ENCODE results near the gene NUDT4.
"Not testable (repeated sequence)": the region's sequence is repeated elsewhere in the genome, so short reads cannot be mapped to it uniquely, and the experiment has no call there.

The NUDT4 gene

DNA sequence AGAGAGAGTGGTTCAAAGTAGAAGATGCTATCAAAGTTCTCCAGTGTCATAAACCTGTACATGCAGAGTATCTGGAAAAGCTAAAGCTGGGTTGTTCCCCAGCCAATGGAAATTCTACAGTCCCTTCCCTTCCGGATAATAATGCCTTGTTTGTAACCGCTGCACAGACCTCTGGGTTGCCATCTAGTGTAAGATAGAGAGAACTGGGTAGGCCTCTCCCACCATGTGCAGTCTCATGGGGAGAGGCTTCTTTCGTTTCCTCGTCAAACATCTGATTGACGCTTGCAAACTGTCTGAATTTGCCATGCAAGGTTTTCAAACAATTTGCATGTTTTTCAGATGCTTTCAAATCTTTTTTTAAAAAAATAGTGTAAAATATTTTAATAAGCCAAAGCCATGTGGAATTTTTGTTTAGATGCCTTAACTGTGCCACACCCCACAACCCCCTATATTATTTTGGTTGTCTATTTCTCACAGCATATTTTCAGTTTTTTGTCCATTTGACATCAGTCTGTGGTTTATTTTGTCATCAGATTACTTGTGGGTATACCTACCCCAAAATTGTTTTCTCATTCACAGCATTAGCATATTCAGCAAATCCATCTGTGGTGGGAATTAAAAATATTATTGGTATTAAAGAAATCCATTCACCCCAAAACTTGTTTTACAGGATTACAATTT lies 21.6 kb downstream of the NUDT4 start:
- DNase-seq: not testable (repeated sequence)

DNA sequence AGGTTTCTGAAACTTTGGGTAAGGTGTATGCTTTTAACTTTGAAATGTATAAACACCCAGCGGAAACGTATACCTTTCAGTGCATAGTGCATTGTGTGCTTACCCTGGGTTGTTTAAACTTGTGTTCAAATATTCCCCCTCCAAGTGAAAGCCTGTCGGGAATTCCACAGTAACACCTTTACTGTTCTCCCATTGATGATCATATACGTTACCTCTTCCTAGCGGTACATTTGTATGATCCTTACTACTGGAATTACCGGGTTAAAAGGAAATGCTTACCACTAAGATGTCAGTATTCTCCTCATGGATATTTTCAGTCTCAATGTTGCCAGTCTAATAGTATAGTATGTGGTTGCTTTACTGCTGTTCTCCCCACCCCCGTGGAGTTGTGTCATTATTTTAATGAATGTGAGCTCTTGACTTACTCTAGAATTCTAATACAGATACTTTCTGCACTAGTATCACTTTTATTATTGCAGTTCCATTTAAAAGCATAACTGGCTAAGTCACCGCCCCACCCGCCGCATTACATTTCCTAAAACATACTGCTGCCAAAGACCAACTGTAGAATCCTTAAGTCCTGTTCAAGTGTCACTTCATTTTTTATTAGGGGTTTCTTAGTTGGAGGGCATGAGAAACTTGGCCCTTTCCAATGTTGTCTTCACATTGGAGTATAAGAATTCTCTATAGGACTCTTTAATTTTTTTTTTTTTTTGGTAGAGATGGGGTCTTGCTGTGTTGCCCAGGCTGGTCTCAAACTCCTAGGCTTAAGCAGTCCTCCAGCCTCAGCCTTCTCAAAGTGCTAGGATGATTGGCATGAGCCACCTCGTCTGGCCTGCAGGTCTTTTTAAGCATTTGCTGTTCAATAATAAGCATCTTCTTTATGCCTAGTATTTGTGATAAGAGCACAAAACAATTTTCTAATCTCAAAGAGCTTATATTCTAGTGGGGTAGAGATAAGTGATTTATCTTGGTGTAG lies 24.9 kb downstream of the NUDT4 start:
- DNase-seq: no peak

DNA sequence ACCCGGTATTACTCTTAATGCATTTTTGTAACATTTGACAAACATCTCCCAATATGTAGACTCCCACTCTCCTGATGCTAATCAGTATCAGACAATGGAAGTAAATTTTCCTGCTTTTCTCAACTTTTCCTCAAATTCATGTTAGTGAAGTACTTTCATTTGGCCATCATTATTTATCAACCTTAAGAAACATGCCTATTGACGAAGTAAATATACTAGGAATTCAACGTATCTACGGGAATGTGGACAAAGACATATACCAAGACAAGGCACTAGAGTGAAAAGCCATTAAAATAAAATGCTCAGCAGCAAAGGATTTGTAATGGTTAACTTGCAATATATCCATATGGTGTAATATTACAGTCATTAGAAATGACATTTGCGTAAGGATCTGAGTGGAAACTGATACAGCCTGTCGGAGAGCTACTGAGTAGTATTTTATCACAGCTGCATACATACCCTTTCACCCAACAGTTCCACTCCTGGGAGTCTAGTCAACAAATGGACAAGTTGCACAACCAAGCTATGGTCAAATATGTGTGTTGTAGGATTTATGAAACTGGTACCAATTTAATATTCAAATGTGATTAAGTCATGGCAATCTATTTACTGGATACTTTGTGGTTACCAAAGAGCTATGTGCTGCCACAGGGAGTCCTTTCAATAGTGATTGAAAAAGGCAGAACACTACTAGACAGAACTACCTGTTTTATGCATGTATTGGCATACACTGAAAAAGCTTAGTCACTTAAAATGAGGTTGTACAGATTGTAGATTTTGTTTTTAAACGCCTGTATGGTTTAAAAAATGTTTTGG lies 26.5 kb downstream of the NUDT4 start:
- no peak for DNase-seq

DNA sequence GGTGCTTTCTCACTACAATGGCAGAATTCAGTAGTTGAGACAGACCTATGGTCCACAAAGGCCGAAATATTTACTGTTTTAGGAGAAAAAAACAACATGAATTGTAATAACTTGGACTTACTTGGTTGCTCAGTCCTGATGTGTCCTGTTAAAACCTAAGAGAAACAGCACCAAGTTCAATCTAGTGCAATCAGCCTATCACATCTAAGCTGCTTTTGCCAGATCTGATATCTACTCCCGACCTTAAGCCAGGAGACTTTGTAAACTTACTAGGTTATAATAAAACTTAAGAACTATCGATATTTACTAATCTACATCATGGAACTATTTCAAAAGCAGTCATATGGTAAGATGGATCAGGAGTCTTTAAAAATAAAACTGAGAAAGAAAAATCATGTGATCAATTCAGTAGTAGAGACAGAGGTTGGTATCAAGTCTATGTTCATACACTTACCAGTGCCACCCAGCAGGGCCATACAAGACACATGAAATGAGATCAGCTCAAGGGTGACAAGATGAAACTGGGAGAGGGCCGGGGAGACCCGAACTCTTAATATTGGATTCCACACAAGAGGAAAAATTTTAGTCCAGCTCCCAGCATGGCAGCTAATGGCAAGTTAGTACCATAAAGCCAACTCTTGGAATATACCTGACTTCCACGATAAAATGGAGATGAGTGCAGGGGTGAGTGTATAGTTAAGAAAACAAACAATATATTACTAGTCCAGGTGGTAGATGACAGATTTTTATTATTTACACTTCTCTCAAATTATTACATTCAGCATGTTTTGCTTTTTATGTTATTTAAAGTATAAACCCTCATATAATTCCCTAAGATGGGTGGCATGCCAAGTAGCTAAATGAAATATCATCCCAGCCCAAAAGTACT lies 27.5 kb downstream of the NUDT4 start:
- no peak for DNase-seq

DNA sequence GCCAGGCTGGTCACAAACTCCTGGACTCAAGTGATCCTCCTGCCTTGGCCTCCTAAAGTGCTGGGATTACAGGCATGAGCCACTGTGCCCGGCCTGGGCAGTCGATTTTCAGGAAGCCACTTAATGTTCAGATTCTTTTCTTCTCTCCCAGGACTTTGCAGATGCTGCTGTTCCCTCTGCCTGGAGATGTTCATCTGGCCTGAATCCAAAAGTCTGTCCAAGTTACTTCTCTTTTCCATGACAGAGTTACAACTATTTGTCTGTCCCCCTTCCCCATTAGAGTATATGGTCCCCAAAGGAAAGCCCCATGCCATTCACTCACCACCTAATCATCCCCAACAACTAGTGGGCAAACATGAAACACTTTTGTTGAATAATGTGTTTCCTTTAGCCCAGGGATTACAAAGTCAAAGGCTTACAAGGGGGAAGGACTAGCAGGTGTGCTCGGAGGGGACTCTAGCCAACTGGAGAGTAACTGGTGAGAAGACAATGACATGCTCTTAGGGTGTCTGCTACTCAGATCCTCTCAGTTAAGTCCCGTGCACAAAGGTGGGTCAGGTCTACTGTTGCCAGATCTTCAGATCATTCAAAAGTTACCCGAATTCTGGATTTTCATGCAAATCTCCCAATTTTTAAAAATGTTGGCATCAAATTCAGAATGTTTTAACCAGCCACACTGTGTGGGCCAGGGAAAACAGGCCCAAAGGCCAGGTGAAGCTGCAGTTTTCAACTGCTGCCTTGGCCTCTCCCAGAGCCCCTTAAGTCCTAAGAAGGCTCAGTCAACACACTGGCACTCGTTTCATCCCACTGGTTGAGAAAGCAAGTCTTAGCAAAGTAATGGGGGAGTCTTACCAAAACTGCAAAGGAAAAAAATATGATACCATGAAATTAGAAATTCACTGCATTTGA lies 29.6 kb downstream of the NUDT4 start:
- no peak for DNase-seq

DNA sequence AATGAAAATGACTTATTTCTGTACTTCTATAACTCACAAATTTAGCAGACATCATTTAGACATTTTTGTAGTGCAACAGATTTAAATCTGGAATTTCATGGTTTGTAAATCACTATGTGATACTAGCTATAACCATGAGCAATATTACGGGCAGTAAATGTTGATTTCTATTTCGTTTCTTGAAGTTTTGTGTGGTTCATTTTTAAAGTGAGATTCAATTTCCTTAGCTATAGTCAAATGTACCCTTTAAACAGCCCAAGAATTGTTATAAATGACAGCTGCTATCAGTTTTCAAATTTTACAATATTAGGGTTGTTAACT lies 30.2 kb downstream of the NUDT4 start:
- no peak for DNase-seq

DNA sequence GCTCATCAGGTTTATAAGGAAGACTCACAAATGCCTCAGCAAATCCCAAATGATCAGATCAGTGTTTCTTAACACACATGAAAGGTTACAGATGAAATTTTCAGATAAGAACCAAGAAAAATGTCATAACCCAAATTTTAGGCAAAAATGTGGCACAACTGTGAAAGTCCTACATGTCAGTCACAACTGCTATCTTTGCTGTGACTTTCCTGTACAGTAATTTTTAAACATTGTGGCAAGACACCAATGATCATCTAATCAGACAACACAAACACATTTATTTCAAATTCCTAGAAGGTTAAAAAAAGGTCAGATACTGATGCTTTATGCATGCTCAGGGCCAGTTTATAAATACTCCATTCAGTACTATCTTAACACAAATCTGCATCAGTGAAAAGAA lies 31.1 kb downstream of the NUDT4 start:
- DNase-seq: no peak

DNA sequence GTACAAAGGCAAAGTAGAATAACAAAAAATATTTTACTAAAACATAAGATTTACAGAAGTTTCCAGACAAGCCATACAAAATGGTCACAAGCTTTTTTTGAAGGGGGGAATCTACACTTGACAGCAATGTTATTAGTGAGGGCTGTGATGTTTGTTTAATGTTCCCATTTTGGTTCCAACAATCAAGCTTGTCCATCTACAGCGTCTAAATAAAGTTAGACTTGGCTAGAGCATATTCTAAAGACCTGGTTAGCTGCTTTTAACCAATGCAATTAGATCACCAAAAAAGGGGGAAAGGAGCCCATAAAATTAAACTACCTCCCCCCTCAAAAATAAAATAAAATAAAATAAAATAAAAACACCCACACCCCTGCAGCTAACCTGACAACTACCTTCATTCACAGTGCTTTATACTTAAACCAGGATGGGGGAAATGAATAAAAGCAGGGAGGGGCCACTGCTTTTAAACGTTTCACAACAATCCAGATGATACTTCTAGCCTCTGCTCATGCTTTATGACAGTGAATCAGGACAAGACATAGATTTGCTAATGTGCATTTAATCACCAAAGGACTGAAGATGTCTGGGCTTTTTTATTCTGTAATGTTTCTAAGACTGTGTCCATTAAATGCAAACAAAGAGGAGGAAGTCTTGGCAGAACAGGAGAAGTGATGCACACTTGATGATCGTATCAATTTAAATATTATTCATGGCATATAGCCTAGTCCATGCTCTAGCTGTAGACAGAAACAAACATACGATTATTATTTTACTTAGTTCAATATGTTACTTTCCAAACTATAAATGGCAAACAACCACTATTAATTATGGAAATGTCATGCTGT lies 31.8 kb downstream of the NUDT4 start:
- not testable (repeated sequence) for DNase-seq

DNA sequence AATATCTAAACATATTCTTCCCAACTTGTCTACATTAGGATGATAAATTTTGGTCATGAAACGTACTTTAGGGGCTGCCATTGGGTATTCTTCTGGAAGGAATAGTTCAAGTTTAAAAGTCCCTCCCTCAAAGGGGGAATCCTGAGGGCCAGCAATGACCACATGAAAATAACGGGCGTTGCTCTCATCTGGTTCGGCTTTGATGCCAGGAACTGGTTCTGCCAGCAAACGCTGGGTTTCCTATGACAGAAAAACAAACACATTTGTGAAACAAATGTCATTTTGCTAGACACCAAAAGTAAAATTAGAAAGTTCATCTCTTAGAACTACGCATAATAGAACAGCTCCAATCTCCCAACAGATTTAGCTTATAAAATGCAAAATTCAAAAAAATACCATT lies 33.3 kb downstream of the NUDT4 start:
- not testable (repeated sequence) for DNase-seq

DNA sequence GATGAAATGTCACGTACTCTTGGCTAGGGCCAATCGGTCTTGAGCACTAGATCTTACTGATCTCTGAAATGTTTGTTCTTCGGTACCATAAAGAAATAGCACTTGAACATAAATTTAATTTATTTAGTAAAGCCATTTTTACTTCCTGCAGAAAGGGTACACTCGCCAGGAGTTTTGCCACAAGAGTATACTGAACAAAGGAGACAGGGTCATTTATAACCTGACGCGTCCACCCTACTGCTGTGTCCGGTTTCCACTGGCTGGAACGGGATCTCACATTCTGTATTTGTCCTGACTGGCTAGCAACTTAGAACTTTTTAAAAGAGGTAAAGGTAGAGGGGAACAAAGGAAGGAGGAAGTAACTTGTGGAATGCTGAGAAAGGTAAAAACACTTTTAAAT lies 34.7 kb downstream of the NUDT4 start:
- not testable (repeated sequence) for DNase-seq

DNA sequence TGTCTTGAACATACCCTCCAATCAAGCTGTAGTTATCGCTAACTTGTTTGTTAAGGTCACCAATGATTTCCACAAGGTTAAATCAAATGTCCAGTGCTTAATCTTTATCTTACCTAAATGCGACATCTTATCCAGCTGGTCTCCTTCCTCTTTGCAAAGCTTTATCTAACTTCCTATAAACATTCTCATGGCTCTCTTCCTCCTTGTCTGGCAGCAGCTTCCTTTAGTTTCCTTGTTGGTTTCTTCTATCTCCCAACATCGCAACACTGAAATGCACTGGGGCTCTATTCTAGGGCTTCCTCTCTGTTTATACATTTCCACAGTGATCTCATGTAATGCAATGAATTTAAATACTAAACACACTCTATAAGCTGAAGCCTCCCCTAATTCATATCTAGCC lies 35.3 kb downstream of the NUDT4 start:
- no peak for DNase-seq

DNA sequence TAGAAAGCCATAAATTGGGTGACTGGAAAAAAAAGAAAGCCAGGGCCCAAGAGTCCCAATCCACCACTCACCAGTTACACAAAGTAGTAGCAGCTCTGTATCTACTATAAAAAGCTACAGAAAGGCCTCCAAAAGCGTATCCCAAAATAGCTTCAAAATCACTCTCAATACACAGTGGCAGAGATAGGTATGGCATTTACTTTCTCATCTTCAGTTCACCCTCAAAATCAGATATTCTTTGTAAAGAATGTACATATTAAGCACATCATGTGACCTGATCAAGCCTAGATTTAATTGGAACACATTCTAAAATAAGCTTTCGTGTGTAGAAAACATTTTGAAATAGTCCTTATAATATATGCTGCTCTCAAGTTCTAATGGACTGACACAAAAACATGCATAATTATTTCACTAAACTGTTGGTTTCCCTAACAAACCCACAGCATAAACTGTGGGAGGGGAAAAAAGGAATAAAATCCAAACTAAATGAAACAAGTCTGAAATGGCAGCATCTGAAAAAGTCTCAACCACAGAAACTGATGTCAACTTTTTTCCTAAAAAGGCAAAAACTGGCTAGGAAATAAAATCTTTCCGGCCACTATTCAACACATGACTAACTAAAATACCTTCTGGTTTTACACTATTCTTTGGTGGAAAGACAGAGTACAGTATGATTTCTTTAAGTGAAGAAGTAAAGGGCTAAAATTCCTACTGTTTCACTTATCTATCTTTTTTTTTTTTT lies 38.2 kb downstream of the NUDT4 start:
- DNase-seq: no peak

DNA sequence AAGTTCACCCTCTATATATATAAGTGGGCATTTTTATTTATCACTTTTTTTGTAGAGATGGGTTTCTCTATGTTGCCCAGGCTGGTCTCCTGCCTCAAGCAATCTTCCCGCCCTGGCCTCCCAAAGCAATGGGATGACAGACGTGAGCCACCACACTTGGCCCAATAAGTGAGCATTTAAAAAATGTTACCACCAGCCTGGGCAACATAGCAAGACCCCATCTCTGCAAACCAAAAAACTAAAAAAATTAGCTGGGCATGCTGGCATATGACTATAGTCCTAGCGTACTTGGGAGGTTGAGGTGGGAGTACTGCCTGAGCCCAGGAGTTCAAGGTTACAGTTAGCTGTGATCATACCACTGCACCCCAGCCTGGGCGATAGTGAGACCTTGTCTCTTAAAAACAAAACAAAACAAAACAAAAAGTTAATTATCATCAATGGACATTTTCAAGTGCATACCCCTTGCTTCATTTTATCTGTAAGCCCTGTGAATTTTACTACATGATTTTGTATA lies 40.3 kb downstream of the NUDT4 start:
- no peak for DNase-seq

DNA sequence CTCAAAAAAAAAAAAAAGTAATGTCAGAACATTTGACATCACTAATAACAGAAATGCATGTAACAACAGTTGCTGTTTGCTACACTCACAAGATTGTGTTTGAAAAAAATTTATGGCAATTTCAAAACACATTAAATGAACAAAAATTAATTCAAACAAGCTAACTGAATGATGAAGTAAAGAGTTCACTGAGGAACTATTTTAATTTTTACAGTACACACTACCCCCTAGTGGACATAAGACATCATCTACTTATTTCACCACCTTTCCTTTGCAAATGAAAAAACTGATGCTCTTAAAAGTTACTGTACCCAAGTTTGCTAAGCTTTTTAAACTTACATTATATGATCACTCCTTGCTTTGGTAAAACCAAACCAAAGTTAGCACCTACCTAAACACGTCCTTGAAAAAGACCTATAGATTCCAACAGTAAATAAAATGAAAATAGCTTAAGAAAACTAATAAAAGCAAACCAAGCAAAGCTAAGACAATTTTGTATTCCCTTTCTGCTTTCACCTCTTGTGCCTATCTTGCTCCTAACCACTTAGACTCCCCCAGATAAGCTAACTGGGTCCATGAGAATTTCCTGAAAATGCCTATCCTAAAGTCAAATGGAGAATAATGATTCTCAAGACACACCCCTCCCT lies 41.8 kb downstream of the NUDT4 start:
- no peak for DNase-seq

DNA sequence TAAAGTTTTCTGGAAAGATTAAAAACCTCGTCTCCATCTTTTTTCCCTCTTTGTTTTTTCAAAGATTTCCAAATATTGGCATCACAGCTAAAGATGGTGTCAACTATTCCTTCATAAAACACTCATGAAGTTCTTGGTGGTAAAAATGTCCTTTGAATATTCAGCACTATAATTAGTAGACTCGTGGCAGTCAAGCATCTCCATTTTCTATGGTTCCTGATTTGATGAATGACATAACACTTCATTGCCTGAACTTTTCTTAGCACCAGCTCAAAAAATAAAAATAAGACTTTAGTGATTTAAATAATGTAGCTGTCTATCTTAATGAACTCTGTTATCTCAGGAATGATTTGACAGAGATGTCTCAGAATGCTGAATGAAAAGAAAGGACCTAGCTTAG lies 44.3 kb downstream of the NUDT4 start:
- no peak for DNase-seq

DNA sequence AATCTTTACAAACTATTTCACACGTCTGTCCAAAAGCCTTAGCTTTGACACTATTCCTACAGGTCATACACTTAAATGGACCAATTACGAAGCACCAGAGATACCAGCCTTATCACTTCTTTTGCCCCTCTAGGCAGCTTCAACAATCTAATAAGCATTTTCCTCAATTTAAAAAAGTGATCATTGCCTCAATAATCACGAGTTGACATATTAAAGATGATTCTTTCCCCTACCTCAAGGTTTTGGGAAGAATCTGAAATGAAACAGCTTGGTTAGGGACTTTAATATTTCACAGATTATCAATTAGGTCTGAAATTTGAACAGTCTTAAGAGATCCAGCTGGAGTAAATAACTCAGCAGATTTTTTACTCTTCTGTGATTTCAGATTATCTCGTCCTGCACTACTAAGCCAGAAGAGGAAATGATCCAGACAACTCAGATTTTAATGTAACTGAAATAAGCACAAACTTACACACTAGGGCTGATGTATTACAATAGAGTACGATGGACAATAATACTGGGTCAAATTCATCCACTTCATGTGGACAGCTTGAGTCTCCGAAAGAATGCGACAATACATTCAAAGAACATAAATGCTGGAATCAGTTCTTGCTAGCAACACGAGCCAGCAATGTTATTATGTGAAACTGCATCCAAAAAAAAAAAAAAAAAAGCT lies 48.1 kb downstream of the NUDT4 start:
- DNase-seq: no peak

DNA sequence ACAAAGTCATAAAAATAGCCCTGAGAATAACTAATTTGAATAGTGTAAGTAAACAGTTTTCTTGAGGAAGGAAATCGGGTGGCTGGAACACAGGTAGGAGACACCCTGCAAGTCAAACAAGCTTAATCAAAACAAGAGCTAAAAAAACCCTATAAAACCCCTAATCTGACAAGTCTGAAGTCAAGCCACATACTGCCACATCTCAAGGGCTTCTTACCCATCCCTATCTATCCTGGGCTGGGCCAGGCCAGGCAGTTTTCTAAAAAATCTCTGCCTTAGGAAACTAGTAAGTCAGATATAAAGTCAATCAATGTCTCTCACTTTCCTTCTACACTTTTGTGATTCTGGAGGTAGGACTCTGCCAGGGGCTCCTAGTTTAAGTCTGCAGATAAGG lies 48.7 kb downstream of the NUDT4 start:
- no peak for DNase-seq
